Stimulated activated CD8-positive, alpha-beta memory T cell treated with anti-CD3 and anti-CD28 coated beads, Interleukin-12 subunit alpha, Interleukin-12 subunit beta, amount 100 ng/mL, for 4 hours (primary cell): ENCODE results near the gene ARHGEF19.

ENCODE experiments used
- DNase-seq: peaks from one replicate; pipeline ENCODE4 v3.0.0-alpha.2; 2020; ENCODE audit warnings: low read depth

ARHGEF19 gene

GRCh38 chr1:16149146-16149545 lies 63.3 kb downstream of the ARHGEF19 start:
- DNase-seq, result no peak

- no peak for DNase-seq
These were observed 63.9 kb downstream of the ARHGEF19 start for GRCh38 chr1:16148329-16149092.
